ENCODE measurements around the gene DCP1A.
"Not testable (repeated sequence)": the region's sequence is repeated elsewhere in the genome, so short reads cannot be mapped to it uniquely, and the experiment has no call there.

DCP1A gene

GRCh38 chr3:53353202-53353601, 5.9 kb upstream of the DCP1A start:
- Histone ChIP-seq H3K4me3 (ENCODE audit: low read length) (no peak overlapping the region), H3K36me3 (ENCODE audit: control insufficient read depth, insufficient read depth, low read length) (no peaks in the 10 kb centered on the region), H3K9ac (ENCODE audit: low read length) (no peak overlapping the region), H3K4me1 (ENCODE audit: control insufficient read depth, insufficient read depth, low read length) (no peaks in the 10 kb centered on the region), H3K27me3 (ENCODE audit: control insufficient read depth, insufficient read depth, low read length) (no peaks in the 10 kb centered on the region), H3K27ac (ENCODE audit: low read depth, low read length) (no peak overlapping the region)

GRCh38 chr3:53350652-53351051, 3.3 kb upstream of the DCP1A start:
- no peak overlapping the region for H3K4me3 ChIP-seq (ENCODE audit: low read length)
- no peaks in the 10 kb centered on the region for H3K36me3 ChIP-seq (ENCODE audit: control insufficient read depth, insufficient read depth, low read length)
- no peaks in the 10 kb centered on the region for H3K27me3 ChIP-seq (ENCODE audit: control insufficient read depth, insufficient read depth, low read length)
- no peak overlapping the region for H3K27ac ChIP-seq (ENCODE audit: low read depth, low read length)
- no peak overlapping the region for H3K9ac ChIP-seq (ENCODE audit: low read length)
- H3K4me1 ChIP-seq (ENCODE audit: control insufficient read depth, insufficient read depth, low read length) = peaks cover under 1% of the 10 kb centered on the region

- not testable (repeated sequence) for H3K27me3 ChIP-seq (ENCODE audit: control insufficient read depth, insufficient read depth, low read length); H3K4me1 ChIP-seq (ENCODE audit: control insufficient read depth, insufficient read depth, low read length); H3K36me3 ChIP-seq (ENCODE audit: control insufficient read depth, insufficient read depth, low read length)
- Histone ChIP-seq H3K9ac (ENCODE audit: low read length) (peak overlapping the region; percentile 83), H3K4me3 (ENCODE audit: low read length) (peak overlapping the region; percentile 99), H3K27ac (ENCODE audit: low read depth, low read length) (peak overlapping the region; percentile 97)
Measured at GRCh38 chr3:53348118-53348517, 775 bp upstream of the DCP1A start.

GRCh38 chr3:53346922-53347260, 452 bp downstream of the DCP1A start:
- Histone ChIP-seq H3K4me3 (ENCODE audit: low read length) (peak overlapping the region; percentile 99), H3K4me1 (ENCODE audit: control insufficient read depth, insufficient read depth, low read length) (peaks cover 3% of the 10 kb centered on the region), H3K27ac (ENCODE audit: low read depth, low read length) (peak overlapping the region; percentile 97), H3K36me3 (ENCODE audit: control insufficient read depth, insufficient read depth, low read length) (no peaks in the 10 kb centered on the region), H3K9ac (ENCODE audit: low read length) (peak overlapping the region; percentile 97), H3K27me3 (ENCODE audit: control insufficient read depth, insufficient read depth, low read length) (no peaks in the 10 kb centered on the region)

GRCh38 chr3:53346514-53346913, 829 bp downstream of the DCP1A start:
- peak overlapping the region; percentile 97 for H3K27ac ChIP-seq (ENCODE audit: low read depth, low read length)
- peaks cover 3% of the 10 kb centered on the region for H3K4me1 ChIP-seq (ENCODE audit: control insufficient read depth, insufficient read depth, low read length)
- no peaks in the 10 kb centered on the region for H3K27me3 ChIP-seq (ENCODE audit: control insufficient read depth, insufficient read depth, low read length)

GRCh38 chr3:53342353-53342752, 5.0 kb downstream of the DCP1A start:
- Histone ChIP-seq H3K4me1 (ENCODE audit: control insufficient read depth, insufficient read depth, low read length) (peaks cover 3% of the 10 kb centered on the region), H3K4me3 (ENCODE audit: low read length) (no peak overlapping the region), H3K36me3 (ENCODE audit: control insufficient read depth, insufficient read depth, low read length) (peaks cover 3% of the 10 kb centered on the region), H3K27ac (ENCODE audit: low read depth, low read length) (no peak overlapping the region), H3K9ac (ENCODE audit: low read length) (no peak overlapping the region), H3K27me3 (ENCODE audit: control insufficient read depth, insufficient read depth, low read length) (no peaks in the 10 kb centered on the region)

More at GRCh38 chr3:53346514-53346913, 829 bp downstream of the DCP1A start:
- H3K36me3 ChIP-seq (ENCODE audit: control insufficient read depth, insufficient read depth, low read length) = no peaks in the 10 kb centered on the region
- peak overlapping the region; percentile 97 for H3K9ac ChIP-seq (ENCODE audit: low read length)
- H3K4me3 ChIP-seq (ENCODE audit: low read length) = peak overlapping the region; percentile 99

- Histone ChIP-seq H3K4me3 (ENCODE audit: low read length) (no peak overlapping the region), H3K9ac (ENCODE audit: low read length) (no peak overlapping the region), H3K27me3 (ENCODE audit: control insufficient read depth, insufficient read depth, low read length) (no peaks in the 10 kb centered on the region), H3K27ac (ENCODE audit: low read depth, low read length) (no peak overlapping the region), H3K36me3 (ENCODE audit: control insufficient read depth, insufficient read depth, low read length) (peaks cover 3% of the 10 kb centered on the region), H3K4me1 (ENCODE audit: control insufficient read depth, insufficient read depth, low read length) (no peaks in the 10 kb centered on the region)
Measured at GRCh38 chr3:53337167-53337940, 10.0 kb downstream of the DCP1A start.

GRCh38 chr3:53334742-53335141, 12.6 kb downstream of the DCP1A start:
- H3K27me3 ChIP-seq (ENCODE audit: control insufficient read depth, insufficient read depth, low read length) = no peaks in the 10 kb centered on the region
- H3K36me3 ChIP-seq (ENCODE audit: control insufficient read depth, insufficient read depth, low read length) = peaks cover 3% of the 10 kb centered on the region
- no peak overlapping the region for H3K4me3 ChIP-seq (ENCODE audit: low read length)
- H3K4me1 ChIP-seq (ENCODE audit: control insufficient read depth, insufficient read depth, low read length) = no peaks in the 10 kb centered on the region
- no peak overlapping the region for H3K9ac ChIP-seq (ENCODE audit: low read length)
- H3K27ac ChIP-seq (ENCODE audit: low read depth, low read length) = no peak overlapping the region

- Histone ChIP-seq H3K4me3 (ENCODE audit: low read length) (no peak overlapping the region), H3K4me1 (ENCODE audit: control insufficient read depth, insufficient read depth, low read length) (no peaks in the 10 kb centered on the region), H3K9ac (ENCODE audit: low read length) (no peak overlapping the region), H3K36me3 (ENCODE audit: control insufficient read depth, insufficient read depth, low read length) (peaks cover 3% of the 10 kb centered on the region), H3K27ac (ENCODE audit: low read depth, low read length) (no peak overlapping the region), H3K27me3 (ENCODE audit: control insufficient read depth, insufficient read depth, low read length) (no peaks in the 10 kb centered on the region)
Measured at GRCh38 chr3:53331871-53332270, 15.5 kb downstream of the DCP1A start.

- Histone ChIP-seq H3K27me3 (ENCODE audit: control insufficient read depth, insufficient read depth, low read length) (no peaks in the 10 kb centered on the region), H3K4me3 (ENCODE audit: low read length) (no peak overlapping the region), H3K27ac (ENCODE audit: low read depth, low read length) (no peak overlapping the region), H3K4me1 (ENCODE audit: control insufficient read depth, insufficient read depth, low read length) (no peaks in the 10 kb centered on the region), H3K36me3 (ENCODE audit: control insufficient read depth, insufficient read depth, low read length) (peaks cover 3% of the 10 kb centered on the region), H3K9ac (ENCODE audit: low read length) (no peak overlapping the region)
Measured at GRCh38 chr3:53329897-53330296, 17.4 kb downstream of the DCP1A start.

GRCh38 chr3:53328746-53329145, 18.6 kb downstream of the DCP1A start:
- Histone ChIP-seq H3K36me3 (ENCODE audit: control insufficient read depth, insufficient read depth, low read length) (peaks cover 6% of the 10 kb centered on the region), H3K4me3 (ENCODE audit: low read length) (no peak overlapping the region), H3K27me3 (ENCODE audit: control insufficient read depth, insufficient read depth, low read length) (no peaks in the 10 kb centered on the region), H3K27ac (ENCODE audit: low read depth, low read length) (no peak overlapping the region), H3K9ac (ENCODE audit: low read length) (no peak overlapping the region), H3K4me1 (ENCODE audit: control insufficient read depth, insufficient read depth, low read length) (no peaks in the 10 kb centered on the region)

GRCh38 chr3:53327986-53328385, 19.4 kb downstream of the DCP1A start:
- H3K27me3 ChIP-seq (ENCODE audit: control insufficient read depth, insufficient read depth, low read length); H3K4me1 ChIP-seq (ENCODE audit: control insufficient read depth, insufficient read depth, low read length); H3K27ac ChIP-seq (ENCODE audit: low read depth, low read length); H3K36me3 ChIP-seq (ENCODE audit: control insufficient read depth, insufficient read depth, low read length); H3K4me3 ChIP-seq (ENCODE audit: low read length); H3K9ac ChIP-seq (ENCODE audit: low read length): not testable (repeated sequence)

GRCh38 chr3:53324105-53324504, 23.2 kb downstream of the DCP1A start:
- H3K36me3 ChIP-seq (ENCODE audit: control insufficient read depth, insufficient read depth, low read length) = peaks cover 3% of the 10 kb centered on the region
- no peaks in the 10 kb centered on the region for H3K27me3 ChIP-seq (ENCODE audit: control insufficient read depth, insufficient read depth, low read length)
- H3K4me1 ChIP-seq (ENCODE audit: control insufficient read depth, insufficient read depth, low read length) = no peaks in the 10 kb centered on the region
- H3K4me3 ChIP-seq (ENCODE audit: low read length) = no peak overlapping the region
- H3K27ac ChIP-seq (ENCODE audit: low read depth, low read length) = no peak overlapping the region
- no peak overlapping the region for H3K9ac ChIP-seq (ENCODE audit: low read length)
